ENCODE data around the gene N4BP3. TPM values are rescaled to one million over a fixed set of nuclear protein-coding genes. Genes with fewer than 3 reads are reported as not detected.

The N4BP3 gene
- total RNA-seq, 4 donors from 2014 or later, result 0.84 to 1.3 (median 0.94) TPM

- H3K36me3 ChIP-seq, result no peaks in the 10 kb centered on the region
- WGBS, 2 donors, result 18 to 33% methylated on average over 13 to 24 of the region's 28 CpGs
- no peak overlapping the region for H3K27ac ChIP-seq
- H3K9me3 ChIP-seq, result peaks cover 0 to 9% (median 0%) of the 10 kb centered on the region in 4 donors
- H3K27me3 ChIP-seq, result peaks cover 0 to 83% of the 10 kb centered on the region in 2 donors
- TF ChIP-seq POLR2A (IDR thresholded peaks at IDR 0.05), result no peak
- no peak for TF ChIP-seq EP300 (IDR thresholded peaks at IDR 0.05)
- TF ChIP-seq, protein P1, sequence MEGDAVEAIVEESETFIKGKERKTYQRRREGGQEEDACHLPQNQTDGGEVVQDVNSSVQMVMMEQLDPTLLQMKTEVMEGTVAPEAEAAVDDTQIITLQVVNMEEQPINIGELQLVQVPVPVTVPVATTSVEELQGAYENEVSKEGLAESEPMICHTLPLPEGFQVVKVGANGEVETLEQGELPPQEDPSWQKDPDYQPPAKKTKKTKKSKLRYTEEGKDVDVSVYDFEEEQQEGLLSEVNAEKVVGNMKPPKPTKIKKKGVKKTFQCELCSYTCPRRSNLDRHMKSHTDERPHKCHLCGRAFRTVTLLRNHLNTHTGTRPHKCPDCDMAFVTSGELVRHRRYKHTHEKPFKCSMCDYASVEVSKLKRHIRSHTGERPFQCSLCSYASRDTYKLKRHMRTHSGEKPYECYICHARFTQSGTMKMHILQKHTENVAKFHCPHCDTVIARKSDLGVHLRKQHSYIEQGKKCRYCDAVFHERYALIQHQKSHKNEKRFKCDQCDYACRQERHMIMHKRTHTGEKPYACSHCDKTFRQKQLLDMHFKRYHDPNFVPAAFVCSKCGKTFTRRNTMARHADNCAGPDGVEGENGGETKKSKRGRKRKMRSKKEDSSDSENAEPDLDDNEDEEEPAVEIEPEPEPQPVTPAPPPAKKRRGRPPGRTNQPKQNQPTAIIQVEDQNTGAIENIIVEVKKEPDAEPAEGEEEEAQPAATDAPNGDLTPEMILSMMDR (IDR thresholded peaks at IDR 0.05), result no peak
- H3K4me1 ChIP-seq, result peaks cover 0 to 27% (median 15%) of the 10 kb centered on the region in 4 donors
- peak overlapping the region in 2 of 4 donors; percentile 42 to 48 for H3K4me3 ChIP-seq
- DNase-seq (ENCODE audit: low spot score in 2 of 2), result no peak
Measured at GRCh38 chr5:178114325-178115135, 1.2 kb downstream of the N4BP3 start.

GRCh38 chr5:178115136-178115813, 1.9 kb downstream of the N4BP3 start:
- no peaks in the 10 kb centered on the region for H3K36me3 ChIP-seq
- peaks cover 0 to 89% of the 10 kb centered on the region in 2 donors for H3K27me3 ChIP-seq
- peaks cover 0 to 9% (median 0%) of the 10 kb centered on the region in 4 donors for H3K9me3 ChIP-seq
- H3K4me1 ChIP-seq, result peaks cover 0 to 27% (median 15%) of the 10 kb centered on the region in 4 donors
- H3K27ac ChIP-seq, result no peak overlapping the region
- no peak for TF ChIP-seq POLR2A (IDR thresholded peaks at IDR 0.05)
- no peak for TF ChIP-seq EP300 (IDR thresholded peaks at IDR 0.05)
- TF ChIP-seq, protein P1 (IDR thresholded peaks at IDR 0.05), result no peak
- 42 to 52% methylated on average over 10 to 12 of the region's 12 CpGs for WGBS, 2 donors
- no peak for DNase-seq (ENCODE audit: low spot score in 2 of 2)
- no peak overlapping the region for H3K4me3 ChIP-seq

DNA sequence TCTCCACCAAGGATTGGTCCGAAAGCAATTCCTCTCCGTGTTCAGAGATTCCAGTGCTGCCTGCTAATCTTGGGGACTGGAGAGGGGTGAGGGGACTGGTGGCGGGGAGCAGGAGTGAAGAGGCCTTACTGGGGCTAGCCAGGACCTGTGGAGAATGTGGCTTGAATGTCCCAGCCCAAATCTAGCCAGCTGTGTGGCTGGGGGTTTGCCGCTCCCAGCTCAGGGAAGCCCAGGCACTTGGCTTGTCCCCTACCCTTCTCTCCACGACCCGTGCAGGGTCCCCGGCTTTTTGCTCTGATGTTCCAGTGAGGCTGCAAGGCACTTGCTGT, 2.4 kb downstream of the N4BP3 start:
- H3K4me3 ChIP-seq, result no peak overlapping the region
- DNase-seq (ENCODE audit: low spot score in 2 of 2), result no peak
- peaks cover 0 to 9% (median 0%) of the 10 kb centered on the region in 4 donors for H3K9me3 ChIP-seq
- H3K4me1 ChIP-seq, result peaks cover 0 to 27% (median 15%) of the 10 kb centered on the region in 4 donors
- TF ChIP-seq, protein P1 (IDR thresholded peaks at IDR 0.05), result no peak
- TF ChIP-seq EP300 (IDR thresholded peaks at IDR 0.05) (no peak), POLR2A (IDR thresholded peaks at IDR 0.05) (no peak)
- H3K36me3 ChIP-seq, result no peaks in the 10 kb centered on the region
- 17 to 26% methylated on average over 6 to 7 of the region's 7 CpGs for WGBS, 2 donors
- H3K27ac ChIP-seq, result no peak overlapping the region
- peaks cover 0 to 90% of the 10 kb centered on the region in 2 donors for H3K27me3 ChIP-seq

- Histone ChIP-seq H3K9me3 (peaks cover 0 to 9% (median 0%) of the 10 kb centered on the region in 4 donors), H3K27ac (no peak overlapping the region), H3K27me3 (peaks cover 0 to 91% of the 10 kb centered on the region in 2 donors), H3K36me3 (no peaks in the 10 kb centered on the region), H3K4me1 (peaks cover 0 to 31% (median 18%) of the 10 kb centered on the region in 4 donors), H3K4me3 (no peak overlapping the region)
- DNase-seq (ENCODE audit: low spot score in 2 of 2), result no peak
- TF ChIP-seq POLR2A (IDR thresholded peaks at IDR 0.05) (no peak), EP300 (IDR thresholded peaks at IDR 0.05) (no peak)
- TF ChIP-seq, protein P1 (IDR thresholded peaks at IDR 0.05), result no peak
- 17 to 31% methylated on average over 21 to 22 of the region's 22 CpGs for WGBS, 2 donors
Measured at GRCh38 chr5:178116143-178116885, 3.0 kb downstream of the N4BP3 start.
